Brain pericyte (primary cell): ENCODE measurements around the gene SLC24A3.

Experiments used
- DNase-seq: peaks from one replicate; pipeline ENCODE4 v3.0.0-alpha.2; 2012; ENCODE audit warnings: low read depth, low spot score

SLC24A3 gene

GRCh38 chr20:19540392-19540791 lies 327.9 kb downstream of the SLC24A3 start:
- no peak for DNase-seq

- no peak for DNase-seq
Observed at GRCh38 chr20:19543101-19543500, 330.7 kb downstream of the SLC24A3 start.

- DNase-seq, result no peak
Observed at GRCh38 chr20:19544684-19545083, 332.2 kb downstream of the SLC24A3 start.

- no peak for DNase-seq
Observed at GRCh38 chr20:19546648-19547047, 334.2 kb downstream of the SLC24A3 start.

GRCh38 chr20:19547547-19547946 lies 335.1 kb downstream of the SLC24A3 start:
- DNase-seq, result no peak

- DNase-seq, result no peak
Observed at GRCh38 chr20:19549896-19550295, 337.5 kb downstream of the SLC24A3 start.

- no peak for DNase-seq
Observed at GRCh38 chr20:19552221-19553180, 340.1 kb downstream of the SLC24A3 start.

GRCh38 chr20:19554666-19555065 lies 342.2 kb downstream of the SLC24A3 start:
- no peak for DNase-seq

GRCh38 chr20:19555726-19556125 lies 343.3 kb downstream of the SLC24A3 start:
- DNase-seq, result no peak

GRCh38 chr20:19557291-19557690 lies 344.8 kb downstream of the SLC24A3 start:
- DNase-seq, result no peak

- no peak for DNase-seq
Observed at GRCh38 chr20:19560881-19561480, 348.5 kb downstream of the SLC24A3 start.

- no peak for DNase-seq
Observed at GRCh38 chr20:19562426-19562825, 350.0 kb downstream of the SLC24A3 start.

- no peak for DNase-seq
Observed at GRCh38 chr20:19564261-19564660, 351.8 kb downstream of the SLC24A3 start.

GRCh38 chr20:19565736-19566135 lies 353.3 kb downstream of the SLC24A3 start:
- DNase-seq, result no peak

- DNase-seq, result no peak
Observed at GRCh38 chr20:19566226-19566945, 353.9 kb downstream of the SLC24A3 start.

- no peak for DNase-seq
Observed at GRCh38 chr20:19568128-19568527, 355.7 kb downstream of the SLC24A3 start.

- no peak for DNase-seq
Observed at GRCh38 chr20:19571996-19572395, 359.6 kb downstream of the SLC24A3 start.

- no peak for DNase-seq
Observed at GRCh38 chr20:19577692-19578091, 365.2 kb downstream of the SLC24A3 start.

- no peak for DNase-seq
Observed at GRCh38 chr20:19582782-19583181, 370.3 kb downstream of the SLC24A3 start.

- no peak for DNase-seq
Observed at GRCh38 chr20:19583532-19584175, 371.2 kb downstream of the SLC24A3 start.

- no peak for DNase-seq
Observed at GRCh38 chr20:19588241-19588640, 375.8 kb downstream of the SLC24A3 start.

GRCh38 chr20:19588732-19589131 lies 376.3 kb downstream of the SLC24A3 start:
- DNase-seq, result no peak
